Mucosa of gallbladder (tissue), 1 donor: Measurements from ENCODE around the gene AGRN. TPM values are rescaled to one million over a fixed set of nuclear protein-coding genes. Genes with fewer than 3 reads are reported as not detected.
"Not testable (repeated sequence)": the region's sequence is repeated elsewhere in the genome, so short reads cannot be mapped to it uniquely, and the experiment has no call there.

ENCODE experiments used
- DNase-seq: peaks from one replicate; pipeline ENCODE4 v3.0.0-alpha.2; 2020; ENCODE audit warnings: low spot score
- total RNA-seq: library from RNA; stranded (reverse); gene quantifications from one replicate; pipeline ENCODE4 v1.2.1, GENCODE V29; 2021
- donor health status: DM: no; HTN: no; CAD: no.

The AGRN gene
- total RNA-seq, 1 donor from 2014 or later, result 311 TPM

DNA sequence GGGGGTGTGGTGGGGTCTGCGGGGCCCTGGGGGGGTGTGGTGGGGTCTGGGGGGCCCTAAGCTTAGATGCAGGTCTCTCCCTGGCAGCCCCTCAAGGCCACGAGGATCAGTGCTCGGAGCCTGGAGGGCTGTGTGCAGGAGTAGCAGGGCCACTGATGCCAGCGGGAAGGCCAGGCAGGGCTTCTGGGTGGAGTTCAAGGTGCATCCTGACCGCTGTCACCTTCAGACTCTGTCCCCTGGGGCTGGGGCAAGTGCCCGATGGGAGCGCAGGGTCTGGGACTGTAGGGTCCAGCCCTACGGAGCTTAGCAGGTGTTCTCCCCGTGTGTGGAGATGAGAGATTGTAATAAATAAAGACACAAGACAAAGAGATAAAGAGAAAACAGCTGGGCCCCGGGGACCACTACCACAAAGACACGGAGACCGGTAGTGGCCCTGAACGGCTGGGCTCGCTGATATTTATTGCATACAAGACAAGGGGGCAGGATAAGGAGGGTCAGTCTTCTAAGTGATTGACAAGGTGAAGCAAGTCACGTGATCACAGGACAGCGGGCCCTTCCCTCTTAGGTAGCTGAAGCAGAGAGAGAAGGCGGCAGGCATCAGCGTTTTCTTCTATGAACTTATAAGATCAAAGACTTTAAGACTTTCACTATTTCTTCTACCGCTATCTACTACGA is 45.5 kb downstream of the AGRN start:
- DNase-seq, result no peak

DNA sequence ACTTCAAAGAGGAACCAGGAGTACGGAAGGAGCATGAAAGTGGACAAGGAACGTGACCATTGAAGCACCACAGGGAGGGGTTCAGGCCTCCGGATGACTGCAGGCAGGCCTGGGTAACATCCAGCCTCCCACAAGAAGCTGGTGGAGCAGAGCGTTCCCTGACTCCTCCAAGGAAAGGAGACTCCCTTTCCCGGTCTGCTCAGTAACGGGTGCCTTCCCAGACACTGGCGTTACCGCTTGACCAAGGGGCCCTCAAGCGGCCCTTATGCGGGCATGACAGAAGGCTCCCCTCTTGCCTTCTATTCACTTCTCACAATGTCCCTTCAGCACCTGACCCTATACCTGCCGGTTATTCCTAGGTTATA is 46.0 kb downstream of the AGRN start:
- DNase-seq, result not testable (repeated sequence)

DNA sequence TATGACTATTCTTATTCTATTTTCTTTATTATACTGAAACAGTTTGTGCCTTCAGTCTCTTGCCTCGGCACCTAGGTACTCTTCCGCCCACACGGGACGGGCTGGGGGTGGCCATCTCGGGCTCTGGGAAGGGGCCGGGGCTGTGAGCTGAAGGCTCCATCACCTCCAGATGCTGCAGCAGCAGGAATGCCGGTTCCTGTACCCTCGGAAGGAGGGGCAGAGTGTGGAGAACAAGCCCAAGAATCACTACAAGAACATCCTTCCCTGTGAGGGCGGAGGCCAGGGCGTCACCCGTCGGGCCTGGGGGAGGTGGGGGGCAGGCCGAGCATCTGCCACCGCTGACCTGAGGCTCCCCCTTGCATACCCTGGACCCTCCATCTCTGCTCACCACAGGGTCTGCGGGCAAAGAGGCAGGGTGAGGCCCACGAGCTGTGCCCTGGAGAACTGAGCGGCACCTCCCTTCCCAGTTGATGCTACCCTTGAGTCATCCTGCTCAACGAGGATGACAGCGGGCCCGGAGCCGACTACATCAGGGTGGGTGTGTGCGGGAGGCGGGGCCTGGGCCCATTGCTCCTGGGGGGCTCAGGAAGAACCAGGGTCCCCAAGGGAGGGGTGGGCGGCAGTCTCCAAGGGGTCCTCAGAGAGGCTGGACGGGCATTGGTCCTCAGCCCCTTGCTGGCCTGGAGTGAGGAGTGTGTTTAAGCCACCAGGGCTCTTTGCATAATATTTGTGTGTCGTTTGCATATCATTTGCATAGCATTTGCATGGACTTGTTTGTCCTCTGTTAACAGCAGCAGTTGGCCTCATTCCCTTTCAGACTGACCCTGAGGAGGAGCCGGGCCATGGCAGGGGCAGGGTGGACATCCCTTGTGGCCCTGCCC is 46.7 kb downstream of the AGRN start:
- no peak for DNase-seq

- no peak for DNase-seq
Measured at GRCh38 chr1:1067284-1067859, 47.5 kb downstream of the AGRN start.

DNA sequence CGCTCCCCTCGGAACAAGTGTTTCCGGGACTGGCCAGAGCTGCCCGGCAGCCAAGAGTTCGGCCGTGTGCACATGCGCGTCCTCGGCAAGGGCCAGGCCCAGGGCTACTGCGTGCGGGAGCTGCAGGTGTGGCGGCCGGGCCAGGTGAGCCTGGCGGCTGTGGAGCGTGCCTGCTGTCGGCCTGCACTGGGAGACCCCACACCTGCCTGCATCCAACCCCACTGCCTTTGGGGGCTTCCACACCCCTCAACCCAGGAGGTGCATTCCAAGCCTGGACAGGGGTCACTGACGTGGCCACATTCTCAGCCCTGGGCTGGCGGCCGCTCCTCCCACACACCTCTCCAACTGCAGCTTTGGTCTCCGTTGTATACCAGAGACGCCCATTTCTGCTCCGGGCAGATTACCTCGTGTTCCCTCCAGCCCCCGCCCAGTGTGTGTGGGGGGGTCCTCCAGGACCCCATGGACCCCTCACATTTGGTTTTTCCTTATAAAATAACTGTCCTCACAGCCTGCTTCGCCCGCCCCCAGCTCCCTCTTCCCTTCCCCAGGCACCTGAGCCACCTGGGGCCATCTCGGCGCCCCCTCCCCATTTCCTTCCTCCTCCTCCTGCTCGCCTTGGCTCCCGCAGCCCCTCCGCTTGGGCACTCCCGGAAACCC is 48.1 kb downstream of the AGRN start:
- DNase-seq, result no peak

DNA sequence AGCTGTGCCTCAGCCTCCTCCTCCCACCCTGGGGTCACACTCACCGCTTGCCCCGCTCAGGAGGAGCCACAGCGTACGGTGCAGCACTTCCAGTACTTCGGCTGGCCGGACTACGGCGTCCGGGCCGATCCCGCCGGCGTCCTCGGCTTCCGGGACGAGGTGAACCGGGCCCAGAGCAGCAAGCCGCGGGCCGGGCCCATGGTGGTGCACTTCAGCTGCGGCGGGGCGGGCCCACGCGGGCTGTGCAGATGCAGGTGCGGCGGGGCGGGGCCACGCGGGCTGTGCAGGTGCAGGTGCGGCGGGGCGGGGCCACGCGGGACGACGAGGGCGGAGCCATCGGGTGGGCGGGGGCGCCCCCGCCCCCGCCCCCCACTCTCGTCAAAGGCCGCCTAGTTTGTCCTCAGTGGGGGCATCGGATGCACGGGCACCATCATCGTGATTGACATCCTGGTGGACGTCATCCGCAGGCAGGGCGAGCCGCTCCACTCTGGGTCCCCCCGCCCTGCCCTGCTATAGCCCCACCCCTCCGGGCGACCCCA is 48.7 kb downstream of the AGRN start:
- DNase-seq, result no peak

DNA sequence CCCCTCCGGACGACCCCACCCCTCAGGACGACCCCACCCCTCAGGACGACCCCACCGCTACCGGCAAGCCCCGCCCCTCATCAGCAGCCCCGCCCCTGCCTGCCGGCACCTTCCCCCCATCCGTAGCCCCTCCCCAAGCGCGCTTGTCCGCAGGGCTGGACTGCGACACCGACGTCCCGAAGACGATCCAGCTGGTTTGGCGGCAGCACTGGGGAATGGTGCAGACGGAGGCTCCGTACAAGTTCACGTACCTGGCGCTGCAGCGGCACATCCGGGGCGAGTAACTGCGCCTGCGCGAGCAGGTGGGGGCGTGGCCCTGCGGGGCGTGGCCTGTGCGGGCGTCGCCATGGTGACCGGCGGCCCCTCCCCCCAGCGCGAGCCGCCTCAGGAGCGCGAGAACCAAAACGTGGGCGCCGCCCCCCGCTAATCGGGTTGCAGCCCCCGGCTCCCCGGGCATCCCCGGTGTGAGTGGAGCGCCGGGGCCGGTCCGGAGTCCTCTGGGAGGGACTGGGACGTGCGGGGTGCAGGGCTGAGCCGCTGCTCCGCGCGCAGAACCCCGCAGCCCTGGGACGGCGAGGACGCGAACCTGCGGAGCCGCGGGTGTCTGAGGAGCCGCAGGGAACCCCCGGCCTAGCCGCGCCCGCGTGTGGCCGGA is 49.3 kb downstream of the AGRN start:
- peak; percentile 83 for DNase-seq

GRCh38 chr1:1069711-1070676 is 50.1 kb downstream of the AGRN start:
- DNase-seq, result no peak

DNA sequence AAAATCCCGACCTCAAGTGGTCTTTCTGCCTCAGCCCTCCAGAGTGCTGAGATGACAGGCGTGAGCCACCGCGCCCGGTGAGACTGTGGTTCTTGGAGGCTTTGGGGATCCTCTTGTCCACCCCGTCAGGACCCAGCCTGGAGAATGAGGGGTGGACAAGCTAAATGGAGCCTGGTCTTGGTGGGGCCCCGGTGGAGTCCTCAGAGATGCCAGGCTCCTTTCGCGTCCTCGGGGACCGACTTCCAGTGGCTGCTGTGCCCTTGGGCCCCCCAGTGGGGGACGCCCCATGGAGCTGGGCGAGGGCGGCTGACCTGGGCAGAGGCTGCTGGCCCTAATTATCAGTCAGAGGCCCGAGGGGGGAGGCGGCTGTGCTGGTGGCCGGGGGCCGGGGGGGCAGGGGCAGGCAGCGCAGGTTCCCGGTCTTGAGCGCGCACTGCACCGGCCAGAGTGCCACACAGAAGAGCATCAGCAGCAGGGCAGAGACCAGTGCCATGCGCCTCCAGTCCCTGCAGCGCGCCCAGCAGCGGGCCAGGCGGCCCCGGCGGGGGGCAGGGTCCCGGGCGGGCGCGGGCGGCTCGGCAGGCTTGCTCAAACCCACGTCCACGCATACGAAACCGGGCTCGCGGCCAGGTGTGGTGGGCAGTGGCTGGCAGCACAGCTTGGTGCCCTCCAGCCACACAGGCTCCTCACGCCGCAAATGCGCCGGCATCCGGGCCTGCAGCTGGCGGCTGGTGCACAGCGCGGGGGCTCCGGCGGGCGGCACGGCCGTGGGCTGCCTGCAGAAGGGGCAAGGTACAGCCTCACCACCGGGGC is 51.8 kb downstream of the AGRN start:
- DNase-seq, result no peak

GRCh38 chr1:1072299-1072848 is 52.5 kb downstream of the AGRN start:
- DNase-seq, result no peak

- no peak for DNase-seq
Measured at GRCh38 chr1:1072849-1073742, 53.2 kb downstream of the AGRN start.

GRCh38 chr1:1073743-1074587 is 54.0 kb downstream of the AGRN start, which contains the start of gene RNF223:
Gene RNF223 (minus strand): TSS chr1:1074306. CDS start chr1:1072566, 1,740 bp downstream.
- DNase-seq, result peak; percentile 59

- no peak for DNase-seq
Measured at GRCh38 chr1:1074631-1075147, 54.8 kb downstream of the AGRN start.

DNA sequence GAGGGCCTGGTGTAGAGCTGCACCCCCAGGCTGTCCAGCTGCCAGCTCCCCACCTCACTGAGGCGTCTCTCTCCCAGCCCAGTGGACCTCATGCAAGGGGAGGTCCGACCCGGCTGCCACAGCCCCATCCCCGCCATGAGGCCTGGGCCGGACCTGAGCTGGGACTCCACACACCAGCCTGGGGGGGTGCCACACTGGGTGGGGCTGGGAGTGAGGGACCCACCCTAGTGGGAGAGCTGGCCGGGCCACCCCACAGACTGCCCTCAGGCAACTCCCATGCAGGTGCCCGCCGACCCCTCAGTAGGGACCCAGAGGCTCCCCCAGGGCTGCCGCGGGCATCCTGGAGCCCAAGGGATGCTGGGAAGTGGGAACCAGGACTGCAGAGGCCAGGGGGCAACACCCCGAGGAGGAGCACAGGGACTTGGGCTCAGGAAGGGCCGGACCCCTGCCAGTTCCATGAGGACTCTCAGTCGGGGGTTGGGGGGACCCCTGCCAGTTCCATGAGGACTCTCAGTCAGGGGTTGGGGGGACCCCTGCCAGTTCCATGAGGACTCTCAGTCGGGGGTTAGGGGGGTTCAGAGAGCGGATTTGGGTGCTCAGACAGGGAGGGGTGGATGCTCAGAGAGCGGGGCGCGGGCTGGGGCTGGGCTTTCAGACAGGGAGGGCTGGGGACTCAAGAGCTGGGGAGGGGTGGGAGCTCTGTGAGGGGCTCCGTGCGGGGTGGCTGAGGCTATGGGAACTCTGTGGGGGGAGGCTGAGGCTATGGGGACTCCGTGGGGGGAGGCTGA is 55.4 kb downstream of the AGRN start:
- DNase-seq, result no peak

GRCh38 chr1:1077396-1077795 is 57.5 kb downstream of the AGRN start:
- not testable (repeated sequence) for DNase-seq
